Measurements from ENCODE around the gene TTC13.

GRCh38 chr1:230925608-230926007, 53.1 kb downstream of the TTC13 start:
- no peak for TF ChIP-seq POLR2A (IDR thresholded peaks at IDR 0.05)
- no peak for TF ChIP-seq CTCF (IDR thresholded peaks at IDR 0.05)

Measured in Peyer's patch (tissue), 4 donors.